Calu3 (cell line): ENCODE results near the gene TBC1D13. TPM values are rescaled to one million over a fixed set of nuclear protein-coding genes. Genes with fewer than 3 reads are reported as not detected.
"Not testable (repeated sequence)": the region's sequence is repeated elsewhere in the genome, so short reads cannot be mapped to it uniquely, and the experiment has no call there.

Experiments used
- BruUV-seq: library from RNA; stranded (reverse); fragments of 400-500 nt; replicated peaks from 2 replicates; lab custom pipeline; 2021; lab: Mats Ljungman, UMichigan
- CTCF ChIA-PET: fragments of 300-600 bp; sonication (Branson Sonifier 250); formaldehyde crosslinking; loops from one replicate; lab custom pipeline; 2022; ENCODE audit warnings: antibody characterized with exemption; lab: Charles Lee
- DNase-seq: peaks from one replicate; pipeline ENCODE4 v3.0.0; 2022
- H3K27ac Mint-ChIP-seq: one replicate; pipeline ENCODE4 v1.8.0; 2022; ENCODE audit warnings: mixed read lengths; ENCODE audit not compliant: unreplicated experiment
- H3K27me3 Mint-ChIP-seq: one replicate; pipeline ENCODE4 v1.8.0; 2022; ENCODE audit warnings: mixed read lengths; ENCODE audit not compliant: unreplicated experiment
- H3K36me3 Mint-ChIP-seq: one replicate; pipeline ENCODE4 v1.8.0; 2022; ENCODE audit warnings: mild to moderate bottlenecking, moderate library complexity, mixed read lengths; ENCODE audit not compliant: insufficient read depth, unreplicated experiment
- H3K4me1 Mint-ChIP-seq: one replicate; pipeline ENCODE4 v1.8.0; 2022; ENCODE audit warnings: mild to moderate bottlenecking, low read depth, mixed read lengths; ENCODE audit not compliant: unreplicated experiment
- H3K4me3 Mint-ChIP-seq: one replicate; pipeline ENCODE4 v1.8.0; 2022; ENCODE audit warnings: mild to moderate bottlenecking, low read depth, moderate library complexity, mixed read lengths; ENCODE audit not compliant: unreplicated experiment
- H3K9me3 Mint-ChIP-seq: one replicate; pipeline ENCODE4 v1.8.0; 2022; ENCODE audit warnings: low read depth, mixed read lengths; ENCODE audit not compliant: unreplicated experiment
- intact Hi-C: fragments of 100-400 bp; cut with micrococcal nuclease; formaldehyde crosslinking; loops from one replicate; pipeline ENCODE4 v1.10.0; 2022; ENCODE audit not compliant: unreplicated experiment
- total RNA-seq: library from RNA; stranded (reverse); gene quantifications from 2 replicates; pipeline ENCODE4 v1.2.3, GENCODE V29; 2022
- TF ChIP-seq, protein P1 (sequence below): fragments of 200-600 bp; IDR thresholded peaks from one replicate; pipeline ENCODE4 v1.8.0; 2022; ENCODE audit warnings: antibody characterized with exemption; ENCODE audit not compliant: unreplicated experiment

The TBC1D13 gene
- total RNA-seq, 1 experiment from 2014 or later = 16.6 TPM

- intact Hi-C loops = no loop called here
- DNase-seq = no peak
- Mint-ChIP-seq H3K27ac (no peak overlapping the region), H3K4me1 (no peaks in the 10 kb centered on the region), H3K4me3 (peak overlapping the region; percentile 87), H3K9me3 (no peaks in the 10 kb centered on the region), H3K27me3 (no peaks in the 10 kb centered on the region), H3K36me3 (peaks cover 17% of the 10 kb centered on the region)
- CTCF ChIA-PET = interaction anchor here (0.6 to 1.4 kb wide), 2 partner anchors 17 to 142 kb away, joined by 3 to 4 read pairs; partner anchors contain the start of gene ZER1
- TF ChIP-seq, protein P1, sequence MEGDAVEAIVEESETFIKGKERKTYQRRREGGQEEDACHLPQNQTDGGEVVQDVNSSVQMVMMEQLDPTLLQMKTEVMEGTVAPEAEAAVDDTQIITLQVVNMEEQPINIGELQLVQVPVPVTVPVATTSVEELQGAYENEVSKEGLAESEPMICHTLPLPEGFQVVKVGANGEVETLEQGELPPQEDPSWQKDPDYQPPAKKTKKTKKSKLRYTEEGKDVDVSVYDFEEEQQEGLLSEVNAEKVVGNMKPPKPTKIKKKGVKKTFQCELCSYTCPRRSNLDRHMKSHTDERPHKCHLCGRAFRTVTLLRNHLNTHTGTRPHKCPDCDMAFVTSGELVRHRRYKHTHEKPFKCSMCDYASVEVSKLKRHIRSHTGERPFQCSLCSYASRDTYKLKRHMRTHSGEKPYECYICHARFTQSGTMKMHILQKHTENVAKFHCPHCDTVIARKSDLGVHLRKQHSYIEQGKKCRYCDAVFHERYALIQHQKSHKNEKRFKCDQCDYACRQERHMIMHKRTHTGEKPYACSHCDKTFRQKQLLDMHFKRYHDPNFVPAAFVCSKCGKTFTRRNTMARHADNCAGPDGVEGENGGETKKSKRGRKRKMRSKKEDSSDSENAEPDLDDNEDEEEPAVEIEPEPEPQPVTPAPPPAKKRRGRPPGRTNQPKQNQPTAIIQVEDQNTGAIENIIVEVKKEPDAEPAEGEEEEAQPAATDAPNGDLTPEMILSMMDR = no peak
- BruUV-seq = no TSS peak
Observed at GRCh38 chr9:128788445-128788844, 1.4 kb downstream of the TBC1D13 start.

DNA sequence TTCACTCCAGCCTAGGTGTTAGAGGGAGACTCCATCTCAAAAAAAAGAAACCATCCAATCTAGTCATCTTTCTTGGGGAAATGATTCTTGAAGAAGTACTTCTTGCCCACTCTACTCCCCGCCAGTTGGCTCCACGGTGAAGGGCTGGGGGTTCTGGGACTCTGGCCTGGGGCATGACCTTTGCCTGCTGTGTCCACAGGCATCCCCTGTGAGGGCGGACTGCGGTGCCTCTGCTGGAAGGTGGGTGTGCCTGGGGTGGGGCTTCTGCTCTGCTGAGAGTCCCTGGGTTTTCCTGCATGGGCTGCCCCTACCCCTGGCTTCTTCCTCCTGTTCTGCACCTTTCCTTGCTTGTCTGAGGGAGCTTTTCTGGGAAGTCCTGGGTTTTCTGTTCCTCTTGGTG lies 3.5 kb downstream of the TBC1D13 start:
- BruUV-seq = no TSS peak
- TF ChIP-seq, protein P1 = no peak
- Mint-ChIP-seq H3K4me1 (no peaks in the 10 kb centered on the region), H3K27me3 (no peaks in the 10 kb centered on the region), H3K9me3 (no peaks in the 10 kb centered on the region), H3K4me3 (no peak overlapping the region), H3K27ac (no peak overlapping the region), H3K36me3 (peaks cover 30% of the 10 kb centered on the region)
- CTCF ChIA-PET = no interaction called here
- no peak for DNase-seq
- intact Hi-C loops = no loop called here

- intact Hi-C loops = no loop called here
- H3K27ac Mint-ChIP-seq = no peak overlapping the region
- BruUV-seq = no TSS peak
Observed at GRCh38 chr9:128792134-128792533, 5.1 kb downstream of the TBC1D13 start.

GRCh38 chr9:128792978-128793686 lies 6.1 kb downstream of the TBC1D13 start:
- TF ChIP-seq, protein P1 = no peak
- H3K4me1 Mint-ChIP-seq = no peaks in the 10 kb centered on the region
- DNase-seq = no peak
- CTCF ChIA-PET = no interaction called here
- H3K36me3 Mint-ChIP-seq = peaks cover 12% of the 10 kb centered on the region
- no peak overlapping the region for H3K4me3 Mint-ChIP-seq
- intact Hi-C loops = no loop called here
- H3K9me3 Mint-ChIP-seq = no peaks in the 10 kb centered on the region
- H3K27ac Mint-ChIP-seq = no peak overlapping the region
- H3K27me3 Mint-ChIP-seq = no peaks in the 10 kb centered on the region
- BruUV-seq = no TSS peak

More at GRCh38 chr9:128792134-128792533, 5.1 kb downstream of the TBC1D13 start:
- no peak overlapping the region for H3K4me3 Mint-ChIP-seq
- no peak for DNase-seq
- TF ChIP-seq, protein P1 = no peak
- no peaks in the 10 kb centered on the region for H3K27me3 Mint-ChIP-seq
- H3K9me3 Mint-ChIP-seq = no peaks in the 10 kb centered on the region
- H3K36me3 Mint-ChIP-seq = peaks cover 22% of the 10 kb centered on the region
- H3K4me1 Mint-ChIP-seq = no peaks in the 10 kb centered on the region
- CTCF ChIA-PET = no interaction called here

GRCh38 chr9:128794961-128795360 lies 7.9 kb downstream of the TBC1D13 start:
- H3K4me1 Mint-ChIP-seq, H3K9me3 Mint-ChIP-seq, H3K4me3 Mint-ChIP-seq, H3K27me3 Mint-ChIP-seq, BruUV-seq, intact Hi-C loops, CTCF ChIA-PET, H3K27ac Mint-ChIP-seq, DNase-seq: not testable (repeated sequence)
- H3K36me3 Mint-ChIP-seq = peaks cover 12% of the 10 kb centered on the region
